SJCRH30 (cell line): ENCODE results near the gene TTYH3. TPM values are rescaled to one million over a fixed set of nuclear protein-coding genes. Genes with fewer than 3 reads are reported as not detected.
"Not testable (repeated sequence)": the region's sequence is repeated elsewhere in the genome, so short reads cannot be mapped to it uniquely, and the experiment has no call there.

Source experiments
- DNase-seq, 2 experiments: peaks; one replicate each; pipeline ENCODE4 v3.0.0-alpha.2; 2015 to 2020
- H3K27ac ChIP-seq: fragments of 250-450 bp; sonication (Bioruptor Pico); 2 replicates; pipeline ENCODE4 v1.5.1; 2020; ENCODE audit warnings: mild to moderate bottlenecking, moderate library complexity
- H3K27me3 ChIP-seq: fragments of 250-450 bp; sonication (Bioruptor Pico); 2 replicates; pipeline ENCODE4 v1.5.1; 2020; ENCODE audit warnings: mild to moderate bottlenecking, moderate library complexity
- H3K36me3 ChIP-seq: fragments of 250-450 bp; sonication (Bioruptor Pico); 2 replicates; pipeline ENCODE4 v1.5.1; 2020; ENCODE audit warnings: mild to moderate bottlenecking, moderate library complexity
- H3K4me1 ChIP-seq: fragments of 250-450 bp; sonication (Bioruptor Pico); 2 replicates; pipeline ENCODE4 v1.5.1; 2020; ENCODE audit warnings: mild to moderate bottlenecking, moderate library complexity
- H3K4me3 ChIP-seq: fragments of 250-450 bp; sonication (Bioruptor Pico); 2 replicates; pipeline ENCODE4 v1.5.1; 2020; ENCODE audit warnings: mild to moderate bottlenecking, moderate library complexity
- H3K9me3 ChIP-seq: fragments of 250-450 bp; sonication (Bioruptor Pico); replicated peaks from 2 replicates; pipeline ENCODE4 v1.5.1; 2020; ENCODE audit warnings: mild to moderate bottlenecking, moderate library complexity
- total RNA-seq: library from RNA; depleted of rRNA; stranded (reverse); fragments of >200 nt; shearing (Covaris generic); gene quantifications from 2 replicates; pipeline ENCODE4 v1.2.3, GENCODE V29; 2014

Gene TTYH3
- total RNA-seq, 1 experiment from 2014 or later = 58.8 TPM

DNA sequence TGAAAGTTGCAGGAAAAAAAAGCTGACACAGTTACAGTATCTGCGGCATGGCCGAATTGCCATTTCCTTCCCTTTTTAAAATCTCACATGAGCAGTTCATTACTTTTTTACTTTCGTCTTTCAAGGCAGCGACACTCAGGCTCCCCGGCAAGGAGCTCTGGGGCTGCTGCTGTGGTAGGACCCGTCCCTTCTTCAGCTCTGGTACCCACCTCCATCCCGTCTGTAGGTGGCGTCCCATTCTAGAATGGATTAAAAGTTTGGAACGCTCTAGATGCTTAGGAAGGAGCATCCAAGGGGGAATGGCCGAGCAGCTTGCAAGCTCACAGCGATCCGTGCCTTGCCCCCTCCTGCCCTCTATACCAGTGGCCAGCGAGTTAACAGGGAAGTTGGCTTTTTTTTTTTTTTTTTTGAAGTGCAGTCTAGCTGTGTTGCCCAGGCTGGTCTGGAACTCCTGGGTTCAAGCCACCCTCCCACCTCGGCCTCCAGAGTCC, 22.8 kb upstream of the TTYH3 start:
- Histone ChIP-seq H3K36me3 (no peaks in the 10 kb centered on the region), H3K4me3 (no peak overlapping the region), H3K4me1 (peaks cover 48% of the 10 kb centered on the region), H3K27ac (no peak overlapping the region), H3K27me3 (no peaks in the 10 kb centered on the region), H3K9me3 (no peaks in the 10 kb centered on the region)
- DNase-seq = peak in 1 of 2 experiments; percentile 48

DNA sequence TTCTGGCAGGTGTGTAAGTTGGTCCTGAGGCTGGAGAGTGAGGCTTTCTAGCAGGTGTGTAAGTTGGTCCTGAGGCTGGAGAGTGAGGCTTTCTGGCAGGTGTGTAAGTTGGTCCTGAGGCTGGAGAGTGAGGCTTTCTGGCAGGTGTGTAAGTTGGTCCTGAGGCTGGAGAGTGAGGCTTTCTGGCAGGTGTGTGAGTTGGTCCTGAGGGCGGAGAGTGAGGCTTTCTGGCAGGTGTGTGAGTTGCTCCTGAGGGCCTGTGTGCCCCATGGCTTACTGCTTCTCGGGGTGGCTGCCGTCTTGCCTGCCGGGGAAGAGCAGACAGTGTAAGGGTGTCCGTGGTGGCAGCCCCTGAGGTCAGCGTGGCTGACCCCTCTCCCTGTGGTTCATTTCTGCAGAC, 22.1 kb upstream of the TTYH3 start:
- not testable (repeated sequence) for H3K36me3 ChIP-seq, H3K27me3 ChIP-seq, H3K27ac ChIP-seq, H3K4me3 ChIP-seq, H3K9me3 ChIP-seq
- DNase-seq = peak; percentile 59 to 77
- H3K4me1 ChIP-seq = peaks cover 54% of the 10 kb centered on the region

DNA sequence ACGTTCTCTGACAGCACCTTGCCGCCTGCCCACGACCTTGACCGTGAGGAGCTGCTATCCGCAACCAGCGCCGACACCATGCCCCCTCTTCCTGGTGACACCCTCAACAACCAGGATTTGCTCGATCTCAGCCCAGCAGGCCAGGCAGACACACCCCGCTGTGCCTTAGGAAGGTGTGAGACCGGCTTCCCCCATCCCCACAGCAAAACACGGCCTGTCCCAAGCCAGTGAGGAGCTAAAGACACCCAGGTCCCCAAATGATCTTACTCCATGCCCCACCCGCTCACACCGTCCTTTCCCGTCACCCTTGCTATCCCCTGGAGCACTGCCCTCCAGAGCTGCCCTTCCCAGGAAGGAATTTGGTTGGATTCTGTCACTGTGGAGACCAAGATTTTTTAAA, 21.3 kb upstream of the TTYH3 start:
- Histone ChIP-seq H3K9me3 (no peaks in the 10 kb centered on the region), H3K27me3 (no peaks in the 10 kb centered on the region), H3K4me3 (no peak overlapping the region), H3K27ac (no peak overlapping the region), H3K36me3 (no peaks in the 10 kb centered on the region), H3K4me1 (peaks cover 59% of the 10 kb centered on the region)
- DNase-seq = no peak

- H3K4me1 ChIP-seq = peaks cover 59% of the 10 kb centered on the region
- peak in 1 of 2 experiments; percentile 51 for DNase-seq
- H3K27me3 ChIP-seq = no peaks in the 10 kb centered on the region
- no peak overlapping the region for H3K27ac ChIP-seq
- H3K36me3 ChIP-seq = no peaks in the 10 kb centered on the region
- no peak overlapping the region for H3K4me3 ChIP-seq
- H3K9me3 ChIP-seq = no peaks in the 10 kb centered on the region
These were observed 20.9 kb upstream of the TTYH3 start for GRCh38 chr7:2610898-2611297.

GRCh38 chr7:2611401-2611800, 20.4 kb upstream of the TTYH3 start:
- H3K4me1 ChIP-seq = peaks cover 57% of the 10 kb centered on the region
- no peaks in the 10 kb centered on the region for H3K9me3 ChIP-seq
- no peaks in the 10 kb centered on the region for H3K36me3 ChIP-seq
- no peak overlapping the region for H3K4me3 ChIP-seq
- peak in 1 of 2 experiments; percentile 54 for DNase-seq
- H3K27me3 ChIP-seq = no peaks in the 10 kb centered on the region
- no peak overlapping the region for H3K27ac ChIP-seq

DNA sequence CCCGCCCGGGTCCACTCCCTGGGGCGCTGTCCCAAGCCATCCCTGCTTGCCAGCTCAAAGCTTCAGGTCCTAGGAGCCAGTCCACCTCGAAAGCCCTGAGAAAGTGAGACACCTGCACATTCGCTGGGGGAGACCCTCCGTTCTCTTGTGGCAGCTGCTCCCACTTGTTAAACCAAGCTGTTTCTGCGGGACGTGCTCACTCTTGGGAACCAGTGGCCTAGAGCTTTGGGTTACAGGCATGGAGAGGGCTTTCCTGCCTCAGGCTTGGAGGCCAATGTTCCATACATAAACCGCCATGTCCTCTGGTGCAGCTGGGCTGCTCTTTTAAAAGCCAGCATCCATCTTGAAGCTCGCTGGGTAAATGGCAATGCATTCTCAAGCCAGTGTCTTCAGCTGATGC, 19.9 kb upstream of the TTYH3 start:
- DNase-seq = peak; percentile 64 to 85
- Histone ChIP-seq H3K27ac (no peak overlapping the region; the same call in 1 of the 2 replicates), H3K27me3 (no peaks in the 10 kb centered on the region), H3K9me3 (no peaks in the 10 kb centered on the region), H3K4me3 (no peak overlapping the region), H3K36me3 (no peaks in the 10 kb centered on the region), H3K4me1 (peaks cover 55% of the 10 kb centered on the region)

- H3K4me1 ChIP-seq = peaks cover 55% of the 10 kb centered on the region
- peak in 1 of 2 experiments; percentile 58 for DNase-seq
- H3K9me3 ChIP-seq = no peaks in the 10 kb centered on the region
- no peaks in the 10 kb centered on the region for H3K36me3 ChIP-seq
- H3K27me3 ChIP-seq = no peaks in the 10 kb centered on the region
- no peak overlapping the region for H3K4me3 ChIP-seq
- H3K27ac ChIP-seq = no peak overlapping the region
These were observed 19.2 kb upstream of the TTYH3 start for GRCh38 chr7:2612445-2613097.

DNA sequence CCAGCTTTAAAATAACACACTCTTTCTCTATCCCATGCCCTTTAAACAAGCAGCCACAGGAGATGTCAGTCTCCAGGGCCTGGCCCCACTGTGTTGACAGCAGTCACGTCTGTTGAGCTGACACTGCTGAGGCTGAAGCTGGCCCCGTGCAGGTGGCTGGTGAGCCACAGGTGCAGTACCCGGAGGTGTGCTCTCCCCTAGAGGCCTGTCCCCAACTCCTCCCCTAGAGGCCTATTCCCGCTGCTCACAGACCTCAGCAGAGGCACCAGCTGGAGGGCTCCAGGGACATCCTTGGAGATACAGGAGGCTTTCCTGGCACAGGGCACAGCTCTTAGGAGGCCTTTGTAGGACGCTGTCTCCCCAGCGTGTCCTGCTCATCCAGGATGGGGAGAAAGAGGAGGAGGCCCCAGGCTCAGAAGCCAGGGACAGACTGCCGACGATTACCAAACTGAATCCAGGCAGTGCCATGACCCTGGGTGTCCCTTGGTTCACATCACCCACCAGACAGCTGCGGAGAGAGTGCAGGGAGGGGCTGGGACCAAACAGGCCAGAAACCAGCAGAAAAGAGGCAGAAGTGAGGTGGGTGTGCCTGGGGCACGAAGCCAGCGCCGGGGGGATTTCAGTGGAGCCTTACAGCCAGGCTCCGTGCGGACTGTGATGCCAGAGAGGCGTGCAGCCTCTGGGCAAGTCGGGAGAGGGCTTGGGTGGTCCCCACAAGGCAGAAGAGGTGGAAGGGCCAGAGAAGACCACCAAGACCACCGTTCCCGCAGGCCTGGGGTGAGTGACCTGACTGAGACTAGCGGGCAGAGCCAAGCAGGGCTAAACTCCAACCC, 18.5 kb upstream of the TTYH3 start:
- H3K27me3 ChIP-seq = no peaks in the 10 kb centered on the region
- peak overlapping the region; percentile 13 for H3K4me3 ChIP-seq
- H3K4me1 ChIP-seq = peaks cover 55% of the 10 kb centered on the region
- no peak overlapping the region for H3K27ac ChIP-seq
- no peaks in the 10 kb centered on the region for H3K36me3 ChIP-seq
- peak; percentile 55 for DNase-seq
- H3K9me3 ChIP-seq = no peaks in the 10 kb centered on the region

DNA sequence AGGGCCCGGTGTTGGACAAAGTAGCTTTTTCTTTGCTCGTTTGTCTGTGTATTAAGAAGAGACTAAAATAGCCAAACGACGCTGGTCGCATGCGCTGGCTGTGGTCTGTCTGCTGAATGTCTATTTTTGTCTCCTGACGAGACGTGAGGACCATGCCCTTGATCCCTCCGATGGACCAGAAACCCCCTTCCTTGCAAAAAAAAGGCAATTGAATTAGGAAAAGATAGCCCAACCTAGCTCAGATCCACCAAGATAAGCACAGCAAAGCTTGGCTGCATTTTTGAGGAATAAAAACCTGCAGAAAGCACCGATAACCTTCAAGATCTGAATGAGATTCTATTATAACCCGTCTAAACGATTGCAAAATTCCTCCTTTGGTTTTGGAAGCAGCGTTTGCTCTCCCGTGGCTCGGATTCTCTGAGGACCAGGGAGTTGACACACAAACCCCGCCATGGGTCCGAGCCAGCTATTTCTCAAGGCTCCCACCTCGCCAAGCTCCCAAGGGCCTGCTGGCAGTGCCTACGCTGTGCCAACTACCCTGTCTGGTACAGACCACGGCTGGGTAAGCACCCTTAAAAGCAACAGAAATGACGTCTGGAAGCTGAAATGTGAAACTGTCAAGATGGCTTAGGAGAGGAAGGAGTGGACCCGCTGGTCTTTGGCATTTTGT, 17.7 kb upstream of the TTYH3 start:
- Histone ChIP-seq H3K36me3 (no peaks in the 10 kb centered on the region), H3K27me3 (no peaks in the 10 kb centered on the region), H3K9me3 (no peaks in the 10 kb centered on the region), H3K27ac (no peak overlapping the region), H3K4me1 (peaks cover 55% of the 10 kb centered on the region), H3K4me3 (peak overlapping the region; percentile 13)
- DNase-seq = peak in 1 of 2 experiments; percentile 35

- peak in 1 of 2 experiments; percentile 53 for DNase-seq
- no peak overlapping the region for H3K27ac ChIP-seq
- no peaks in the 10 kb centered on the region for H3K9me3 ChIP-seq
- peak overlapping the region; percentile 13; the same call in 1 of the 2 replicates for H3K4me3 ChIP-seq
- peaks cover 53% of the 10 kb centered on the region for H3K4me1 ChIP-seq
- no peaks in the 10 kb centered on the region for H3K36me3 ChIP-seq
- H3K27me3 ChIP-seq = no peaks in the 10 kb centered on the region
These were observed 17.0 kb upstream of the TTYH3 start for GRCh38 chr7:2614631-2615330.

GRCh38 chr7:2616387-2617324, 15.1 kb upstream of the TTYH3 start:
- Histone ChIP-seq H3K27ac (no peak overlapping the region), H3K9me3 (no peaks in the 10 kb centered on the region), H3K36me3 (no peaks in the 10 kb centered on the region), H3K4me3 (peak overlapping the region; percentile 23), H3K4me1 (peaks cover 42% of the 10 kb centered on the region), H3K27me3 (no peaks in the 10 kb centered on the region)
- DNase-seq = no peak

- Histone ChIP-seq H3K27me3 (no peaks in the 10 kb centered on the region), H3K36me3 (no peaks in the 10 kb centered on the region), H3K27ac (no peak overlapping the region), H3K4me1 (peaks cover 41% of the 10 kb centered on the region), H3K9me3 (no peaks in the 10 kb centered on the region), H3K4me3 (peak overlapping the region; percentile 23)
- DNase-seq = peak in 1 of 2 experiments; percentile 48
These were observed 14.4 kb upstream of the TTYH3 start for GRCh38 chr7:2617325-2617905.

DNA sequence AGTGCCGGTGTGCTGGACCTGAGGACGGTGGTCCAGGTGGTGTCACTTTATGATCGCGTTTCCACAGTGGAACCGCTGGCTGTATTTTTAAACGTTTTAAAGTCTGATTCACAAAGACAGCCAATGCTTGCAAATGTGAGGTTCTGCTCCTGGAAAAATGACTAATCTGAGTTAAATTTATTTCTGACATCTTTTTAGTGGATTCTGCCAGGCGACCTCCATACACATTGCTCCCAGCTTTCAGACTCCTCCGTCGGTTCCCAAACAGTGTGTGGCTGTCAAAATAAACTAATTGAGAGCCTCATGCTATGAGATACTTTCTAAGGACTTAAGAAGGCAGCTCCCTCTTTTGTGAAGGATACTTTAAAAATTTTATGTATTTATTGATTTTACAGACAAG, 12.7 kb upstream of the TTYH3 start:
- Histone ChIP-seq H3K27me3 (no peaks in the 10 kb centered on the region), H3K9me3 (no peaks in the 10 kb centered on the region), H3K4me1 (peaks cover 35% of the 10 kb centered on the region), H3K36me3 (no peaks in the 10 kb centered on the region), H3K4me3 (no peak overlapping the region), H3K27ac (no peak overlapping the region)
- no peak for DNase-seq
